SU-DHL-6 (cell line): Measurements from ENCODE around the gene FAXDC2.

Experiments
- H2AFZ ChIP-seq: fragments of 200-600 bp; sonication (generic); 2 replicates; pipeline ENCODE4 v1.6.1; 2014; ENCODE audit warnings: low read depth, mild to moderate bottlenecking, moderate library complexity, mixed read lengths, antibody characterized with exemption, low read length; ENCODE audit not compliant: severe bottlenecking
- H3F3A ChIP-seq: fragments of 200-600 bp; shearing (Covaris generic); 2 replicates; pipeline ENCODE4 v1.6.0; 2016; ENCODE audit warnings: antibody characterized with exemption, mild to moderate bottlenecking; ENCODE audit not compliant: insufficient read depth
- H3K27ac ChIP-seq: fragments of 200-600 bp; sonication (generic); 2 replicates; pipeline ENCODE4 v1.5.1; 2016; ENCODE audit warnings: low read depth, mild to moderate bottlenecking, low read length, moderate library complexity, mixed read lengths
- H3K27me3 ChIP-seq: fragments of 200-600 bp; sonication (generic), shearing (Covaris generic); 2 replicates; pipeline ENCODE4 v1.6.0; 2014; ENCODE audit warnings: mild to moderate bottlenecking, low read length
- H3K36me3 ChIP-seq: fragments of 200-600 bp; sonication (generic); 2 replicates; pipeline ENCODE4 v1.6.1; 2014; ENCODE audit warnings: mild to moderate bottlenecking, low read length, mixed read lengths
- H3K4me2 ChIP-seq: fragments of 300-600, 200-600 bp; shearing (Covaris generic), sonication (generic); 2 replicates; pipeline ENCODE4 v1.6.0; 2014; ENCODE audit warnings: low read length, low read depth, mild to moderate bottlenecking; ENCODE audit not compliant: poor library complexity, severe bottlenecking
- H3K4me3 ChIP-seq: fragments of 200-600 bp; sonication (generic); 2 replicates; pipeline ENCODE4 v1.5.1; 2014; ENCODE audit warnings: antibody characterized with exemption, low read length, mild to moderate bottlenecking, mixed read lengths; ENCODE audit not compliant: insufficient read depth, poor library complexity, severe bottlenecking
- H3K79me2 ChIP-seq: fragments of 200-600 bp; sonication (generic); 2 replicates; pipeline ENCODE4 v1.6.1; 2014; ENCODE audit warnings: mild to moderate bottlenecking, low read length, moderate library complexity; ENCODE audit not compliant: insufficient read depth
- H3K9ac ChIP-seq: fragments of 200-600 bp; sonication (generic); 2 replicates; pipeline ENCODE4 v1.7.0; 2014; ENCODE audit warnings: mild to moderate bottlenecking, low read length
- H3K9me2 ChIP-seq: fragments of 200-600 bp; sonication (generic); replicated peaks from 2 replicates; pipeline ENCODE4 v1.6.1; 2014; ENCODE audit warnings: low read length; ENCODE audit not compliant: insufficient read depth
- H3K9me3 ChIP-seq: fragments of 200-600 bp; sonication (generic); 2 replicates; pipeline ENCODE4 v1.6.1; 2014; ENCODE audit warnings: low read length, mixed read lengths; ENCODE audit not compliant: insufficient read depth
- H4K20me1 ChIP-seq: fragments of 200-600 bp; sonication (generic); 2 replicates; pipeline ENCODE4 v1.6.1; 2014; ENCODE audit warnings: low read depth, mild to moderate bottlenecking, antibody characterized with exemption, low read length, moderate library complexity, mixed read lengths
- CTCF ChIP-seq: fragments of 200-600 bp; sonication (generic); IDR thresholded peaks from one replicate; pipeline ENCODE4 v1.5.1; 2017; ENCODE audit warnings: antibody characterized with exemption, mild to moderate bottlenecking, low read length, moderate library complexity; ENCODE audit not compliant: insufficient read depth, poor library complexity, severe bottlenecking
- EZH2phosphoT487 ChIP-seq: fragments of 200-600 bp; sonication (generic), shearing (Covaris generic); conservative IDR thresholded peaks from 2 replicates; pipeline ENCODE4 v1.6.1; 2018; ENCODE audit warnings: mild to moderate bottlenecking, antibody characterized with exemption, low read length, moderate library complexity, mixed read lengths

The FAXDC2 gene

GRCh38 chr5:154813158-154813557, 37.2 kb downstream of the FAXDC2 start:
- Histone ChIP-seq H3K36me3 (peaks cover 41% of the 10 kb centered on the region), H3K27ac (no peak overlapping the region), H3K9me2 (no peaks in the 10 kb centered on the region), H3K4me2 (no peak overlapping the region), H2AFZ (no peak overlapping the region), H3F3A (peaks cover 13% of the 10 kb centered on the region; the same call in 1 of the 2 replicates), H3K9me3 (no peaks in the 10 kb centered on the region), H3K27me3 (no peaks in the 10 kb centered on the region), H3K4me3 (no peak overlapping the region), H3K79me2 (no peaks in the 10 kb centered on the region; the same call in 1 of the 2 replicates), H4K20me1 (no peaks in the 10 kb centered on the region; the same call in 1 of the 2 replicates), H3K9ac (no peak overlapping the region)
- no peak for TF ChIP-seq CTCF
- TF ChIP-seq EZH2phosphoT487: no peak

GRCh38 chr5:154811653-154812465, 38.5 kb downstream of the FAXDC2 start:
- Histone ChIP-seq H3K4me3 (no peak overlapping the region), H3K27me3 (no peaks in the 10 kb centered on the region), H3K36me3 (peaks cover 49% of the 10 kb centered on the region), H3K9me2 (no peaks in the 10 kb centered on the region), H4K20me1 (peaks cover 4% of the 10 kb centered on the region), H3K79me2 (no peaks in the 10 kb centered on the region; the same call in 1 of the 2 replicates), H3K9ac (no peak overlapping the region), H3K27ac (no peak overlapping the region), H2AFZ (no peak overlapping the region), H3K9me3 (no peaks in the 10 kb centered on the region), H3F3A (peaks cover 19% of the 10 kb centered on the region; the same call in 1 of the 2 replicates), H3K4me2 (no peak overlapping the region)
- TF ChIP-seq EZH2phosphoT487: no peak
- TF ChIP-seq CTCF: peak; percentile 74

GRCh38 chr5:154811239-154811638, 39.2 kb downstream of the FAXDC2 start:
- Histone ChIP-seq H3K9ac (no peak overlapping the region), H3K4me2 (no peak overlapping the region)

More at GRCh38 chr5:154811239-154811638, 39.2 kb downstream of the FAXDC2 start:
- Histone ChIP-seq H3K27me3 (no peaks in the 10 kb centered on the region), H3K27ac (no peak overlapping the region), H4K20me1 (peaks cover 7% of the 10 kb centered on the region), H3K4me3 (no peak overlapping the region), H3K36me3 (peaks cover 56% of the 10 kb centered on the region), H3K9me3 (no peaks in the 10 kb centered on the region), H3F3A (peaks cover 19% of the 10 kb centered on the region; the same call in 1 of the 2 replicates), H2AFZ (no peak overlapping the region), H3K79me2 (no peaks in the 10 kb centered on the region; the same call in 1 of the 2 replicates), H3K9me2 (no peaks in the 10 kb centered on the region)
- TF ChIP-seq EZH2phosphoT487 (no peak), CTCF (no peak)
